ENCODE data around the gene TULP4. TPM values are rescaled to one million over a fixed set of nuclear protein-coding genes. Genes with fewer than 3 reads are reported as not detected.

Gene TULP4
- total RNA-seq, 2 experiments from 2014 or later = 18.4 to 18.5 TPM

DNA sequence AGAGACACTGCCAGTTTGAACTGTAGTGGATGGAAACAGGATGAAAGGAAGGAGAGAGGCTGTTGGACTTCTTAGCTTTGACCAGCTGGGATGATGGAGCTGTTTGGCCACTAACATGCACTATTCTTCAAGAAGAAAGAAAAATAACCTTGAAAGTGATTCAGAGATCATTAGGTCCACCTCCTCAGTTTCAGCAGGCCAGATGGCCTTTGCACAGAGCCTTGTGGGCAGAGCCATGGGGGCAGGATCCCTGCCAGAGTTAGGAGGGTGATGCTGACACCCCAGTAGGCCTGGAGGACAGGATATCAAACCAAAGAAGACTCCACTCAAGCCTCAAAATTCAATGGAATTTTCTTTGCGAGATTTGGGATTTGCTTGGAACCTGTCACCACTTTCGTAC, 173.2 kb downstream of the TULP4 start:
- Mint-ChIP-seq H3K27ac (no peak overlapping the region), H3K4me1 (ENCODE audit: low read depth) (peaks cover 11% of the 10 kb centered on the region), H3K36me3 (ENCODE audit: low read depth) (peaks cover 7% of the 10 kb centered on the region), H3K4me3 (no peak overlapping the region), H3K27me3 (no peaks in the 10 kb centered on the region), H3K9me3 (no peaks in the 10 kb centered on the region)
- ATAC-seq (no peak), DNase-seq (no peak)
- CTCF ChIA-PET = no interaction called here
- intact Hi-C loops (cut with micrococcal nuclease) = no loop called here
- TF ChIP-seq, protein P1, sequence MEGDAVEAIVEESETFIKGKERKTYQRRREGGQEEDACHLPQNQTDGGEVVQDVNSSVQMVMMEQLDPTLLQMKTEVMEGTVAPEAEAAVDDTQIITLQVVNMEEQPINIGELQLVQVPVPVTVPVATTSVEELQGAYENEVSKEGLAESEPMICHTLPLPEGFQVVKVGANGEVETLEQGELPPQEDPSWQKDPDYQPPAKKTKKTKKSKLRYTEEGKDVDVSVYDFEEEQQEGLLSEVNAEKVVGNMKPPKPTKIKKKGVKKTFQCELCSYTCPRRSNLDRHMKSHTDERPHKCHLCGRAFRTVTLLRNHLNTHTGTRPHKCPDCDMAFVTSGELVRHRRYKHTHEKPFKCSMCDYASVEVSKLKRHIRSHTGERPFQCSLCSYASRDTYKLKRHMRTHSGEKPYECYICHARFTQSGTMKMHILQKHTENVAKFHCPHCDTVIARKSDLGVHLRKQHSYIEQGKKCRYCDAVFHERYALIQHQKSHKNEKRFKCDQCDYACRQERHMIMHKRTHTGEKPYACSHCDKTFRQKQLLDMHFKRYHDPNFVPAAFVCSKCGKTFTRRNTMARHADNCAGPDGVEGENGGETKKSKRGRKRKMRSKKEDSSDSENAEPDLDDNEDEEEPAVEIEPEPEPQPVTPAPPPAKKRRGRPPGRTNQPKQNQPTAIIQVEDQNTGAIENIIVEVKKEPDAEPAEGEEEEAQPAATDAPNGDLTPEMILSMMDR (IDR thresholded peaks at IDR 0.05) = no peak
- POLR2A ChIA-PET = no interaction called here

DNA sequence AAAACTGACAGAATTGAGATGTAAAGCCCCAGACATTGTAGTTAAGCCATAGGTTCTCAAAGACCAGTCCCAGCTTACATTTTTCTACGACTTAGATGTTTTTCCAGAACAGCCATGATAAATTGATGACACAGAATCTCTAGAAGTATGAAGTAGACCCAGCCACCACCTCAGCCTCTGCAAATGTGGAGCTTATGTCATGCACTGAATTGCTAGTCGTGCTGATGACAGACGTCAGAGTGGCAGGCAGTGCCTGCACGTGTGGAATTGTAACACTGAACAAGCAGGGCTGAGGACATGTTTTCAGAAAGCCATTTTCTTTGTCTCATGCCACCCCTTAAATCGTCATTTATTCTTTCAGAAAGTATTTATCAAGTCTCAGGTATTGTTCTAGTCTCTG, 175.2 kb downstream of the TULP4 start:
- TF ChIP-seq, protein P1 (IDR thresholded peaks at IDR 0.05) = no peak
- no peak for ATAC-seq
- H3K27me3 Mint-ChIP-seq = no peaks in the 10 kb centered on the region
- no peak for DNase-seq
- H3K4me1 Mint-ChIP-seq (ENCODE audit: low read depth) = peaks cover 11% of the 10 kb centered on the region
- POLR2A ChIA-PET = interaction anchor here (0.7 to 1.0 kb wide), 3 partner anchors 24 to 229 kb away, joined by 3 read pairs; no protein-coding TSS in a partner anchor
- H3K36me3 Mint-ChIP-seq (ENCODE audit: low read depth) = peaks cover 3% of the 10 kb centered on the region
- CTCF ChIA-PET = no interaction called here
- H3K27ac Mint-ChIP-seq = no peak overlapping the region
- H3K4me3 Mint-ChIP-seq = no peak overlapping the region
- intact Hi-C loops (cut with micrococcal nuclease) = no loop called here
- no peaks in the 10 kb centered on the region for H3K9me3 Mint-ChIP-seq

DNA sequence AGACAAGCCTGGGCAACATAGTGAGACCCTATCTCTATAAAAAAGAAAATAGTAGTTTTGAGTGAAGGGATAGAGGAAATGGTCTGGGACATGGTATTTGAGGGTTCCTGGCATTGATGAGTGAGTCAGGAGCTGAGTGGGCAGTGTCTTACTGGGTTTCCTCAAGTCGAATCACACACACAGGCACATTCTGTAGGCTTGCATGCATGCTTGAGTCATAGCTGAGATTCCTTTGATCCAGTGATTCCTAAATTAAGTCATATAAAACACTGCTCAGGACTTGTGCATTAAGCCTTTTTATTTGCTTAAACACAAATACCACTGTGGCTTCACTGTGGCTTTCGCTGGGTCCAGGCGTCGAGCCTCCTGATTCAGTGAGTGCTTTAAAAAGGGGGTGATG, 175.8 kb downstream of the TULP4 start:
- Mint-ChIP-seq H3K9me3 (no peaks in the 10 kb centered on the region), H3K4me1 (ENCODE audit: low read depth) (peaks cover 11% of the 10 kb centered on the region), H3K27ac (no peak overlapping the region), H3K4me3 (no peak overlapping the region), H3K36me3 (ENCODE audit: low read depth) (peaks cover 3% of the 10 kb centered on the region), H3K27me3 (no peaks in the 10 kb centered on the region)
- ChIA-PET CTCF (no interaction called here), POLR2A (interaction anchor here (0.7 to 1.0 kb wide), 2 partner anchors 25 to 146 kb away, joined by 3 read pairs; no protein-coding TSS in a partner anchor)
- ATAC-seq = peak; percentile 42
- peak; percentile 8 for DNase-seq
- intact Hi-C loops (cut with micrococcal nuclease) = no loop called here
- TF ChIP-seq, protein P1 (IDR thresholded peaks at IDR 0.05) = no peak

DNA sequence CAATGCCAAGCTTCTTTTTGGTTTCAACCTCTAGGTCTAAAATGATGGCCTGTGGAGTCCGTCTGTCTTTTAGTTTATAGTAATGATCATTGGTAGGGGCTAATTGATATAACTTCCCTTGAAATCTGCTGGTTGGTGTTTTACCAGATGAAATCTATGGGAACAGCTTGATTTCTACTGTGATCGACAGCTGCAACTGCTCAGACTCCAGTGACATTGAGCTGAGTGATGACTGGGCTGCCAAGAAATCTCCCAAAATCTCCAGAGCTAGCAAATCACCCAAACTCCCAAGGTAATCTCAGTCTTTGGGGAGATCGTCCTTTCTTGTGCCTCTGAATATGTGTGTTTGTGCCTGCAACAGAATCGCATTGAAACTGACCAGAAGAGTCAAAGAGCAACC, 177.2 kb downstream of the TULP4 start:
- CTCF ChIA-PET = interaction anchor here (0.9 to 1.1 kb wide), 2 partner anchors 24 to 275 kb away, joined by 3 to 4 read pairs; no protein-coding TSS in a partner anchor
- ATAC-seq = no peak
- POLR2A ChIA-PET = interaction anchor here (0.8 to 1.0 kb wide), 2 partner anchors 35 to 157 kb away, joined by 3 to 4 read pairs; no protein-coding TSS in a partner anchor

DNA sequence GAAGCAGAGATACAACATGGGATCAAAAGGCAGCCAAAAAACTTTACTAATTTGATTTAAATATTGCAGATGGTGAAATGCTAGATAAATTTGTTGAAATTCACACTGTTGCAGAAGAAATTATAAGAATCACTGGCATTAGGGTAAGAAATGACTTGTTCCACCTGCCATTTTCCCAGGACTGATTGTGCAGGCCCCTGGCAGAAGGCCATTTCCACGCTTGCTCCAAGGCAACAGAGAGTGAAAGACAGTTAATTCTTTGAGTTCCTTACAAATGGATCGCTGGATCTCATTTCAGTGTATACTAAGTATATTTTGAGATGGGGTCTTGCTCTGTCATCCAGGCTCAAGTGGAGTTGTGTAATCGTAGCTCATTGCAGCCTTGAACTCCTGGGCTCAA, 180.6 kb downstream of the TULP4 start:
- H3K27ac Mint-ChIP-seq = no peak overlapping the region
- no peak overlapping the region for H3K4me3 Mint-ChIP-seq
- TF ChIP-seq, protein P1 (IDR thresholded peaks at IDR 0.05) = no peak
- ATAC-seq (no peak), DNase-seq (no peak)
- ChIA-PET CTCF (interaction anchor here (1.2 to 1.6 kb wide), 2 partner anchors 272 to 279 kb away, joined by 4 read pairs; no protein-coding TSS in a partner anchor), POLR2A (interaction anchor here (0.6 kb wide), 1 partner anchor 332 kb away, joined by 4 read pairs; no protein-coding TSS in a partner anchor)
- H3K4me1 Mint-ChIP-seq (ENCODE audit: low read depth) = peaks cover 5% of the 10 kb centered on the region
- H3K27me3 Mint-ChIP-seq = no peaks in the 10 kb centered on the region
- intact Hi-C loops (cut with micrococcal nuclease) = no loop called here
- peaks cover 8% of the 10 kb centered on the region for H3K36me3 Mint-ChIP-seq (ENCODE audit: low read depth)
- no peaks in the 10 kb centered on the region for H3K9me3 Mint-ChIP-seq

More for the DNA sequence above, 177.2 kb downstream of the TULP4 start:
- no peak for DNase-seq
- no peaks in the 10 kb centered on the region for H3K27me3 Mint-ChIP-seq
- peaks cover 11% of the 10 kb centered on the region for H3K4me1 Mint-ChIP-seq (ENCODE audit: low read depth)
- H3K27ac Mint-ChIP-seq = no peak overlapping the region
- H3K9me3 Mint-ChIP-seq = no peaks in the 10 kb centered on the region
- peaks cover 5% of the 10 kb centered on the region for H3K36me3 Mint-ChIP-seq (ENCODE audit: low read depth)
- TF ChIP-seq, protein P1 (IDR thresholded peaks at IDR 0.05) = no peak
- H3K4me3 Mint-ChIP-seq = no peak overlapping the region
- intact Hi-C loops (cut with micrococcal nuclease) = no loop called here

Measured in activated CD8-positive, alpha-beta T cell treated with anti-CD3 and anti-CD28 coated beads for 36 hours (primary cell).